Articular chondrocyte of knee joint (primary cell): ENCODE results near the gene ZFYVE21. TPM values are rescaled to one million over a fixed set of nuclear protein-coding genes. Genes with fewer than 3 reads are reported as not detected.

Experiments
- small RNA-seq: library from RNA; depleted of rRNA; stranded (forward); fragments of <200 nt; gene quantifications from one replicate; pipeline ENCODE3, GENCODE V24; 2012
- total RNA-seq: library from RNA; depleted of rRNA; stranded (reverse); fragments of >200 nt; gene quantifications from 2 replicates; pipeline ENCODE4 v1.2.3, GENCODE V29; 2012

ZFYVE21 gene
- 49.8 and 52.8 TPM in 2 replicates for total RNA-seq

GRCh38 chr14:103715052-103716000 is at the start of gene ZFYVE21, which contains the start of gene XRCC3:
ZFYVE21 (plus strand) TSS chr14:103715810; CDS start chr14:103715842, 32 bp downstream.
XRCC3 (minus strand) TSS chr14:103715451; CDS start chr14:103711087, 4,364 bp downstream.

Small RNA genes within 50 kb of the gene (small RNA-seq; reads per million reads assigned to genes)
- gene RF00019: not detected

Other genes with a start within 250 kb of the ZFYVE21 start
- 33.6 and 66.4 TPM in 2 replicates for gene CKB, start 193.0 kb upstream of the ZFYVE21 start, total RNA-seq
- 6.5 and 8.6 TPM in 2 replicates for gene TRMT61A, start 186.6 kb upstream of the ZFYVE21 start, total RNA-seq
- 38.5 and 39.3 TPM in 2 replicates for gene BAG5, start 153.2 kb upstream of the ZFYVE21 start, total RNA-seq
- 27.6 and 33.3 TPM in 2 replicates for gene COA8, start 152.8 kb upstream of the ZFYVE21 start, total RNA-seq
- 216 and 241 TPM in 2 replicates for gene KLC1, start 86.6 kb upstream of the ZFYVE21 start, total RNA-seq
- 6.5 and 9.5 TPM in 2 replicates for gene XRCC3, start 359 bp upstream of the ZFYVE21 start, total RNA-seq
- gene PPP1R13B, start 131.8 kb downstream of the ZFYVE21 start, total RNA-seq: 6.3 and 7.4 TPM in 2 replicates
- gene TDRD9, start 212.6 kb downstream of the ZFYVE21 start, total RNA-seq: 2.7 and 4.6 TPM in 2 replicates
- gene RD3L, start 226.7 kb downstream of the ZFYVE21 start, total RNA-seq: not detected in 2 replicates